Nephron progenitor cell (in vitro differentiated cells): ENCODE results near the gene MARK1.
"Not testable (repeated sequence)": the region's sequence is repeated elsewhere in the genome, so short reads cannot be mapped to it uniquely, and the experiment has no call there.

ENCODE experiments used
- DNase-seq: peaks from one replicate; pipeline ENCODE4 v3.0.0; 2021
- H3K27ac Mint-ChIP-seq: 2 replicates; pipeline ENCODE4 v1.8.0; 2021; ENCODE audit warnings: mild to moderate bottlenecking, moderate library complexity, mixed read lengths
- H3K27me3 Mint-ChIP-seq: 2 replicates; pipeline ENCODE4 v1.8.0; 2021; ENCODE audit warnings: mild to moderate bottlenecking, low read depth, mixed read lengths; ENCODE audit not compliant: poor library complexity
- H3K36me3 Mint-ChIP-seq: 2 replicates; pipeline ENCODE4 v1.8.0; 2021; ENCODE audit warnings: low read depth, mixed read lengths
- H3K4me1 Mint-ChIP-seq: 2 replicates; pipeline ENCODE4 v1.8.0; 2021; ENCODE audit warnings: mixed read lengths
- H3K4me3 Mint-ChIP-seq: 2 replicates; pipeline ENCODE4 v1.8.0; 2021; ENCODE audit warnings: mild to moderate bottlenecking, moderate library complexity, mixed read lengths
- H3K9me3 Mint-ChIP-seq: 2 replicates; pipeline ENCODE4 v1.8.0; 2021; ENCODE audit warnings: mild to moderate bottlenecking, moderate library complexity, mixed read lengths
- TF ChIP-seq, protein P1 (sequence below): fragments of 200-600 bp; sonication (generic); IDR thresholded peaks from 2 replicates; pipeline ENCODE4 v1.5.0; 2021; ENCODE audit warnings: antibody characterized with exemption

The MARK1 gene

DNA sequence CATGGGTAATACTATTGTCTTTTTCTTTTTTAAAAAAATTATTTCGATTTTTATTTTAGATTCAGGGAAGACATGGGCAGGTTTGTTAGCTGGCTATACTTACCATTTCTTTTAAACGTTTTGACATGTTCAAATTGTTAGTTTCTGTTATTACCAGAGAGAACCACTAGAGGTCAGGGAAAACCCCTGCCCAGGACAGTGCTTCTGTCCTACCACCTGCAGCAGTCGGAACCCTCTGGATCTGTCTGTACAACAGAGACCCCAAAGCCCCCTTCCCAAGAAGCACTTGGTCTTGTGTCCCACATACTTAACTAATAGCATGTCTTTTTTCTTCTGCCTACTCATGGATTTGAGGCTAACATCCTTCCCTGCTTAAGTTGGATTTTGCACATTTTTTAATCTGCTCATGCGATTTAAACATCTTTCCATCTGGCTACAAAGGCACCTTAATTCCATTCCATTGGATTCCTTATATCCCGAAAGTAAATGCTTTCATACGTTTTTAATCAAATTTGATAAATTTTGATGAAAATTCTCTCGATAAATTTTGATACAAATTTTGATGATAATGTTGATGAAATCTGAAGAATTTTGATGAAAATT, 152.2 kb downstream of the MARK1 start:
- Mint-ChIP-seq H3K27me3 (peaks cover 12% of the 10 kb centered on the region), H3K4me1 (no peaks in the 10 kb centered on the region), H3K27ac (no peak overlapping the region), H3K36me3 (no peaks in the 10 kb centered on the region), H3K9me3 (no peaks in the 10 kb centered on the region), H3K4me3 (no peak overlapping the region)
- DNase-seq = peak; percentile 41
- TF ChIP-seq, protein P1, sequence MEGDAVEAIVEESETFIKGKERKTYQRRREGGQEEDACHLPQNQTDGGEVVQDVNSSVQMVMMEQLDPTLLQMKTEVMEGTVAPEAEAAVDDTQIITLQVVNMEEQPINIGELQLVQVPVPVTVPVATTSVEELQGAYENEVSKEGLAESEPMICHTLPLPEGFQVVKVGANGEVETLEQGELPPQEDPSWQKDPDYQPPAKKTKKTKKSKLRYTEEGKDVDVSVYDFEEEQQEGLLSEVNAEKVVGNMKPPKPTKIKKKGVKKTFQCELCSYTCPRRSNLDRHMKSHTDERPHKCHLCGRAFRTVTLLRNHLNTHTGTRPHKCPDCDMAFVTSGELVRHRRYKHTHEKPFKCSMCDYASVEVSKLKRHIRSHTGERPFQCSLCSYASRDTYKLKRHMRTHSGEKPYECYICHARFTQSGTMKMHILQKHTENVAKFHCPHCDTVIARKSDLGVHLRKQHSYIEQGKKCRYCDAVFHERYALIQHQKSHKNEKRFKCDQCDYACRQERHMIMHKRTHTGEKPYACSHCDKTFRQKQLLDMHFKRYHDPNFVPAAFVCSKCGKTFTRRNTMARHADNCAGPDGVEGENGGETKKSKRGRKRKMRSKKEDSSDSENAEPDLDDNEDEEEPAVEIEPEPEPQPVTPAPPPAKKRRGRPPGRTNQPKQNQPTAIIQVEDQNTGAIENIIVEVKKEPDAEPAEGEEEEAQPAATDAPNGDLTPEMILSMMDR = peak; percentile 76

DNA sequence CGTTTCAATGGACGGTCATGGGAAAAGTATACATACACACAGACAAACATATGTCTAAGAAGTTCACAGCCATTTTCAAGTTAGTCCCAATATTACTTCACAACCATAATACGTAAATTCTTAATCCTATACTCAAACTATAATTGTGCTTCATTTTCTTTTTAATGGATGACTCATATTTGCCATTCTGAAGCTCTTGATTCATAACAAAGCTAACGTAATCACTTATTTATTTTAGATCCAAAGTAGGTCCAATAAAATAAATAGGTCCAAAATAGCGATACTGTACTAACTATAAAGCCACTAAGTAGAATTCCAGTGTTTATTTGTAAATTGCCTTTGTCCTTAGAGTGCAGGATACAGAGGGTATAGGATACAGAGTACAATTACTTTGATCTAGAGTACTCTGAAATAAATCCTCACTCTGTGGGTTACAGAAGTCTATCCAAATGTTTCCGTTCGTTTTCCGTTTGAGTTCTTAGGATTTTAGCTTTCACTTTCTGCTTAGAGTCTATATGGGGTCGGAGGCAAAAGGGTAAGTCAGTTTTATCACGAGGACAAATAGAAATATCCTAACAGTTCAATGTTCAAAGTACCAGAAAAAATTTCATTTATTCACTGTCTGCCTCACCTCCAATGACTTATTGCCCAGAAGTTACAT, 153.4 kb downstream of the MARK1 start:
- TF ChIP-seq, protein P1 = no peak
- no peak overlapping the region for H3K4me3 Mint-ChIP-seq
- no peak overlapping the region for H3K27ac Mint-ChIP-seq
- peaks cover 12% of the 10 kb centered on the region for H3K27me3 Mint-ChIP-seq
- no peaks in the 10 kb centered on the region for H3K4me1 Mint-ChIP-seq
- H3K9me3 Mint-ChIP-seq = no peaks in the 10 kb centered on the region
- H3K36me3 Mint-ChIP-seq = no peaks in the 10 kb centered on the region
- no peak for DNase-seq

DNA sequence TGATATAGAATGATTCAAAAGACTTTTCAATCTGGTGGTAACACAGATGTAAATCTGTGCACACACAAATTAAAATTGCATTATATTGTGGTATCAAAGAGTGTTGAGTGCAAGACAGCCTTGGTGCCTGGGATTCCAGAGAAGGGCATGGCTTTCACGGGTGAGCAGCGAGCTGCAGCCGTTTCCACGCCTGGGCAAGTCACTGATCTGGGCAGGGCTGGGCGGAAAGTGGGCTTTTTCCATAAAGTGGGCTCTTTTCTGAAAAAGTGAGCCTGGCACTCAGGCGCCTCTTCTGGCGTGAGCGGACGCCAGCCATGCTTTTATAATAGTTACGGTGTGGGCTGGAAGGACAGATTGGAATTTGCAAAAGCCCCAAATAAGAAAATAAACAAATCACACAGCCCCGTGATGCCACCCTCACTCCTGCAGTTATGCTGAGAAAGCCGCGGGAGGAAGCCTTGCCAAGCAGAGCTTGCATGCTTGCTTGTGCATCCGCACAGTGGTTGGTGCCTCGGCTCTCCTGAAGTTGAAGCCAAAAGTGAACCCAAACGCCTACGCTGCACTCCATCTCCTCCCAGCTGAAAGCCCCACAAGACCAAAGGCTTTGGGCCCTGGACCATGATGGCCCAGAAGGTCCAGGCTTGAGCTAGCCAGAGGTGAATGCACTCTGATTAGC, 155.1 kb downstream of the MARK1 start:
- H3K36me3 Mint-ChIP-seq = no peaks in the 10 kb centered on the region
- no peak for DNase-seq
- H3K27me3 Mint-ChIP-seq = peaks cover 13% of the 10 kb centered on the region
- H3K9me3 Mint-ChIP-seq = no peaks in the 10 kb centered on the region
- H3K4me1 Mint-ChIP-seq = no peaks in the 10 kb centered on the region
- TF ChIP-seq, protein P1 = no peak
- H3K27ac Mint-ChIP-seq = no peak overlapping the region
- no peak overlapping the region for H3K4me3 Mint-ChIP-seq

DNA sequence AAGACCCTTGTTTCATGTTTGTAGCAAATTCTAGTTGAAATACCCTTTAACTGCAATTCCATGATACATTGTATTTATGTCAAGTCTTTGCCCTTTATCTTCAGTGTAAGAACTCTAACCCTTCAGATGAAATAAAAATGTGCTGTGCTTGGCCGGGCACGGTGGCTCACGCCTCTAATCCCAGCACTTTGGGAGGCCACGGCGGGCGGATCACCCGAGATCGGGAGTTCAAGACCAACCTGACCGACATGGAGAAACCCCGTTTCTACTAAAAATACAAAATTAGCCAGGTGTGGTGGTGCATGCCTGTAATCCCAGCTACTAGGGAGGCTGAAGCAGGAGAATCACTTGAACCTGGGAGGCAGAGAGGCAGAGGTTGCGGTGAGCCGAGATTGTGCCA, 155.8 kb downstream of the MARK1 start:
- not testable (repeated sequence) for H3K27ac Mint-ChIP-seq, H3K4me1 Mint-ChIP-seq, H3K36me3 Mint-ChIP-seq, DNase-seq, H3K9me3 Mint-ChIP-seq, H3K4me3 Mint-ChIP-seq
- peaks cover 11% of the 10 kb centered on the region for H3K27me3 Mint-ChIP-seq

DNA sequence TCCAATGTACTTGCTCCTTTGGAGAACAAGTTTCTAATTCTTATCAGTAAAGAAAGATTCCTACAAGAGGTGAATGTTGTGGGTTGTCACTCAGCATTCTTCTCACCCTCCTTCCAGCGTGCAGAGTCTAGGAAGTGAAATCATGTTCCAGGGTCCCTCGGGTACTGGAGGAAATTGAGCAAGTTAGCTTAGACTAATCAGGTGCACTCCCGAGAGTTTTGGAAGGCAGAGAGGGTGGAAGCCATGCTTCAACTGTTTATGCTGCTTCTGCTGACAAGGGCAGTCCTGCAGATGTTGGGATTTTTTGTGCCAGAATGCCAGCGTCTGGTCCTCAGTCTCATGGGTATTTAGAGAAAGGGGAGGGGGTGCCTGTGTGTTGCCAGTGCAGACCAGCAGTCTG, 157.0 kb downstream of the MARK1 start:
- H3K27me3 Mint-ChIP-seq = peaks cover 23% of the 10 kb centered on the region
- no peaks in the 10 kb centered on the region for H3K9me3 Mint-ChIP-seq
- no peak overlapping the region for H3K27ac Mint-ChIP-seq
- no peak for DNase-seq
- H3K4me1 Mint-ChIP-seq = peaks cover 3% of the 10 kb centered on the region
- no peaks in the 10 kb centered on the region for H3K36me3 Mint-ChIP-seq
- TF ChIP-seq, protein P1 = no peak
- no peak overlapping the region for H3K4me3 Mint-ChIP-seq

DNA sequence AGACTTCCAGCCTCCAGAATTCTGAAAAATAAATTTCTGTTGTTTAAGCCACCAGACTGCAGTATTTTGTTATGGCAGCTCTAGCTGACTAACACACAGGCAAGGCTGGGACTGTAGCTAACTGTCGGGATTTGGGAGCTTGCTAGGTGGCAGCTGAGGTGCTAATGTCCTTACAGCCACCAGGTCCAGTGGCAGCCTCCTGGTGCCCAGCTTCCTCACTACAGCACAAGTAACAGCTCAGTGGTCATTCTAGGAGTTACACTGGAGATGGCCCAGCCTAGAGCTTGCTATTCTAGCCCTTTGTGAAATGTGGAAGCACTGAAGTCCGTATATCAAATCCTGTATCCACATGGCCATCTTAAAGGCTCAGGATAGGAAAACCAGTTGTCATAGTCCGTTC, 157.9 kb downstream of the MARK1 start:
- Mint-ChIP-seq H3K27me3 (peaks cover 33% of the 10 kb centered on the region), H3K4me1 (peaks cover 8% of the 10 kb centered on the region), H3K27ac (no peak overlapping the region), H3K36me3 (no peaks in the 10 kb centered on the region), H3K9me3 (no peaks in the 10 kb centered on the region), H3K4me3 (no peak overlapping the region)
- DNase-seq = no peak
- TF ChIP-seq, protein P1 = no peak
